DOHH2 (cell line): Measurements from ENCODE around the gene PIBF1.
"Not testable (repeated sequence)": the region's sequence is repeated elsewhere in the genome, so short reads cannot be mapped to it uniquely, and the experiment has no call there.

Source experiments
- H3F3A ChIP-seq: fragments of 200-600 bp; sonication (generic), shearing (Covaris generic); 2 replicates; pipeline ENCODE4 v1.6.0; 2016; ENCODE audit warnings: antibody characterized with exemption, mild to moderate bottlenecking; ENCODE audit not compliant: control insufficient read depth, insufficient read depth
- H3K27ac ChIP-seq: fragments of 200-600 bp; sonication (generic); 2 replicates; pipeline ENCODE4 v1.5.1; 2014; ENCODE audit warnings: low read depth, mild to moderate bottlenecking, low read length, moderate library complexity
- H3K27me3 ChIP-seq: fragments of 200-600 bp; sonication (generic); 2 replicates; pipeline ENCODE4 v1.6.1; 2014; ENCODE audit warnings: mild to moderate bottlenecking, low read length, mixed read lengths; ENCODE audit not compliant: control insufficient read depth
- H3K36me3 ChIP-seq: fragments of 200-600 bp; sonication (generic); 2 replicates; pipeline ENCODE4 v1.6.1; 2014; ENCODE audit warnings: mild to moderate bottlenecking, low read length, moderate library complexity, mixed read lengths; ENCODE audit not compliant: control insufficient read depth
- H3K4me1 ChIP-seq: fragments of 200-600 bp; sonication (generic); 2 replicates; pipeline ENCODE4 v1.6.1; 2014; ENCODE audit warnings: mild to moderate bottlenecking, low read length, mixed read lengths; ENCODE audit not compliant: control insufficient read depth
- H3K4me2 ChIP-seq: fragments of 200-600 bp; sonication (generic); 2 replicates; pipeline ENCODE4 v1.6.0; 2014; ENCODE audit warnings: mild to moderate bottlenecking, low read length, moderate library complexity
- H3K4me3 ChIP-seq: fragments of 200-600 bp; sonication (generic); 2 replicates; pipeline ENCODE4 v1.5.1; 2014; ENCODE audit warnings: mild to moderate bottlenecking, low read length, mixed read lengths
- H3K79me2 ChIP-seq: fragments of 200-600 bp; sonication (generic); 2 replicates; pipeline ENCODE4 v1.6.1; 2014; ENCODE audit warnings: mild to moderate bottlenecking, low read length, mixed read lengths; ENCODE audit not compliant: control insufficient read depth
- H3K9me2 ChIP-seq: fragments of 200-600 bp; sonication (generic); replicated peaks from 2 replicates; pipeline ENCODE4 v1.6.1; 2014; ENCODE audit warnings: mild to moderate bottlenecking, low read length, mixed read lengths; ENCODE audit not compliant: control insufficient read depth
- H3K9me3 ChIP-seq: fragments of 200-600 bp; sonication (generic); 2 replicates; pipeline ENCODE4 v1.6.1; 2014; ENCODE audit warnings: antibody characterized with exemption, low read length, mixed read lengths; ENCODE audit not compliant: control insufficient read depth, insufficient read depth
- H4K20me1 ChIP-seq: fragments of 200-600 bp; sonication (generic); 2 replicates; pipeline ENCODE4 v1.6.0; 2014; ENCODE audit warnings: low read depth, mild to moderate bottlenecking, antibody characterized with exemption, low read length, moderate library complexity; ENCODE audit not compliant: control insufficient read depth, insufficient read depth
- EZH2phosphoT487 ChIP-seq: fragments of 200-600 bp; sonication (generic); IDR thresholded peaks from 2 replicates; pipeline ENCODE4 v1.6.1; 2017; ENCODE audit warnings: borderline replicate concordance, mild to moderate bottlenecking, antibody characterized with exemption, low read length, moderate library complexity, mixed read lengths
- TF ChIP-seq, protein P1 (sequence below): fragments of 200-600 bp; sonication (generic); IDR thresholded peaks from one replicate; pipeline ENCODE4 v1.5.1; 2014; ENCODE audit warnings: antibody characterized with exemption, mild to moderate bottlenecking, low read depth, low read length; ENCODE audit not compliant: poor library complexity, severe bottlenecking

PIBF1 gene

GRCh38 chr13:72896869-72897268, 114.9 kb downstream of the PIBF1 start:
- Histone ChIP-seq H4K20me1 (no peaks in the 10 kb centered on the region), H3K36me3 (peaks cover 10% of the 10 kb centered on the region), H3K27ac (no peak overlapping the region)

DNA sequence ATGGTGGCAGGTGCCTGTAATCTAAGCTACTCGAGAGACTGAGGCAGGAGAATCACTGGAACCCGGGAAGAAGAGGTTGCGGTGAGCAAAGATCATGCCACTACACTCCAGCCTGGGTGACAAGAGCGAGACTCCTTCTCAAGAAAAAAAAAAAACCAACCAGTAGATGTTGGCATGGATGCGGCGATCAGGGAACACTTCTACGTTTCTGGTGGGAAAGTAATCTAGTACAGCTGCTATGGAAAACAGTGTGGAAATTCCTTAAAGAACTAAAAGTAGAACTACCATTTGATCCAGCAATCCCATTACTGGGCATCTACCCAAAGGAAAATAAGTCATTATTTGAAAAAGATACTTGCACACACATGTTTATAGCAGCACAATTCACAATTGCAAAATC, 119.6 kb downstream of the PIBF1 start:
- not testable (repeated sequence) for H3K9me2 ChIP-seq, H3K9me3 ChIP-seq, H4K20me1 ChIP-seq, H3K36me3 ChIP-seq, H3K79me2 ChIP-seq, H3K27me3 ChIP-seq, H3K4me1 ChIP-seq, H3F3A ChIP-seq, H3K27ac ChIP-seq, H3K4me2 ChIP-seq, H3K4me3 ChIP-seq

More at GRCh38 chr13:72896869-72897268, 114.9 kb downstream of the PIBF1 start:
- TF ChIP-seq, protein P1, sequence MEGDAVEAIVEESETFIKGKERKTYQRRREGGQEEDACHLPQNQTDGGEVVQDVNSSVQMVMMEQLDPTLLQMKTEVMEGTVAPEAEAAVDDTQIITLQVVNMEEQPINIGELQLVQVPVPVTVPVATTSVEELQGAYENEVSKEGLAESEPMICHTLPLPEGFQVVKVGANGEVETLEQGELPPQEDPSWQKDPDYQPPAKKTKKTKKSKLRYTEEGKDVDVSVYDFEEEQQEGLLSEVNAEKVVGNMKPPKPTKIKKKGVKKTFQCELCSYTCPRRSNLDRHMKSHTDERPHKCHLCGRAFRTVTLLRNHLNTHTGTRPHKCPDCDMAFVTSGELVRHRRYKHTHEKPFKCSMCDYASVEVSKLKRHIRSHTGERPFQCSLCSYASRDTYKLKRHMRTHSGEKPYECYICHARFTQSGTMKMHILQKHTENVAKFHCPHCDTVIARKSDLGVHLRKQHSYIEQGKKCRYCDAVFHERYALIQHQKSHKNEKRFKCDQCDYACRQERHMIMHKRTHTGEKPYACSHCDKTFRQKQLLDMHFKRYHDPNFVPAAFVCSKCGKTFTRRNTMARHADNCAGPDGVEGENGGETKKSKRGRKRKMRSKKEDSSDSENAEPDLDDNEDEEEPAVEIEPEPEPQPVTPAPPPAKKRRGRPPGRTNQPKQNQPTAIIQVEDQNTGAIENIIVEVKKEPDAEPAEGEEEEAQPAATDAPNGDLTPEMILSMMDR, result no peak
- TF ChIP-seq EZH2phosphoT487, result no peak
- H3K4me3 ChIP-seq, result no peak overlapping the region
- H3K9me3 ChIP-seq, result no peaks in the 10 kb centered on the region
- no peak overlapping the region for H3K4me2 ChIP-seq
- H3F3A ChIP-seq, result no peaks in the 10 kb centered on the region
- H3K27me3 ChIP-seq, result no peaks in the 10 kb centered on the region
- no peaks in the 10 kb centered on the region for H3K79me2 ChIP-seq
- no peaks in the 10 kb centered on the region for H3K4me1 ChIP-seq
- H3K9me2 ChIP-seq, result no peaks in the 10 kb centered on the region

DNA sequence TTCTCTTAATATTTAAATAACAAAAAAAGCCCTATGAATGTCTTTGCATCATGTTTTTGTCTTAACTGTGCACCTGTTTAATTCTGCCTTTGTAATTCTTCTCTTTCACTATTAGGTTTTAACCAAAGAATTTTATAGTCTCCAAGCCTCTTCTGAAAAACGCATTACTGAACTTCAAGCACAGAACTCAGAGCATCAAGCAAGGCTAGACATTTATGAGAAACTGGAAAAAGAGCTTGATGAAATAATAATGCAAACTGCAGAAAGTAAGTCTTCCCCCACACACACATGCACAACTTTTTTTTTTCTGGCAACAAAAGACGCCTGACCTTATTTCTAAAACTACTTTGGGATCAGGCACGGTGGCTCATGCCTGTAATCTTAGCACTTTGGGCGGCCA, 126.5 kb downstream of the PIBF1 start:
- Histone ChIP-seq H4K20me1 (no peaks in the 10 kb centered on the region), H3K9me3 (no peaks in the 10 kb centered on the region), H3K4me1 (no peaks in the 10 kb centered on the region), H3K9me2 (no peaks in the 10 kb centered on the region), H3K4me2 (no peak overlapping the region), H3K27me3 (no peaks in the 10 kb centered on the region), H3K27ac (no peak overlapping the region), H3K36me3 (peaks cover 40% of the 10 kb centered on the region), H3K4me3 (no peak overlapping the region), H3F3A (no peaks in the 10 kb centered on the region), H3K79me2 (no peaks in the 10 kb centered on the region)
- TF ChIP-seq, protein P1, result no peak

DNA sequence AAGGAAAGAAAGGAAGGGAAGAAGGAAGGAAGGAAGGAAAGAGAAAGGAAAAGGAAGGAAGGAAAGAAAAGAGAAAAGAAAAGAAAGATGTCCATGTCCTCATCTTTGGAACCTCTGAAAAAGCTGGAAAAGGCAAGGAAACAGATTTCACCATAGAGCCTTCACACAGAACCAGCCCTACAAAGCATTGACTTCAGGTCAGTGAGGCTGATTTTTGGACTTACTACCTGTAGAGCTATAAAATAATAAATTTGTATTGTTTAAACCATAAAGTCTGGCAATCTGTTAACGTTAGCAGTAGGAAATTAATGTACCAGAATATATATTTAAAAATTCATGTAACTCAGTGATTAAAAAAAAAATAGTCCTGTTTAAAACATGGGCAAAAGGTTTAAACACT, 130.0 kb downstream of the PIBF1 start:
- H3K9me2 ChIP-seq, result no peaks in the 10 kb centered on the region
- H3K36me3 ChIP-seq, result peaks cover 40% of the 10 kb centered on the region
- H3K4me3 ChIP-seq, result no peak overlapping the region
- H3K27me3 ChIP-seq, result no peaks in the 10 kb centered on the region
- H3K4me2 ChIP-seq, result no peak overlapping the region
- H3F3A ChIP-seq, result no peaks in the 10 kb centered on the region
- H3K4me1 ChIP-seq, result no peaks in the 10 kb centered on the region
- no peaks in the 10 kb centered on the region for H3K79me2 ChIP-seq
- TF ChIP-seq EZH2phosphoT487, result no peak
- TF ChIP-seq, protein P1, result no peak
- no peaks in the 10 kb centered on the region for H3K9me3 ChIP-seq
- H4K20me1 ChIP-seq, result no peaks in the 10 kb centered on the region
- H3K27ac ChIP-seq, result no peak overlapping the region
